Stimulated activated naive CD4-positive, alpha-beta T cell treated with Interleukin-2 at 50 U/mL for 16 hours (primary cell): Measurements from ENCODE around the gene FN1.

Source experiments
- DNase-seq: peaks from one replicate; lab custom pipeline; 2025; lab: John Stamatoyannopoulos, UW

The FN1 gene

DNA sequence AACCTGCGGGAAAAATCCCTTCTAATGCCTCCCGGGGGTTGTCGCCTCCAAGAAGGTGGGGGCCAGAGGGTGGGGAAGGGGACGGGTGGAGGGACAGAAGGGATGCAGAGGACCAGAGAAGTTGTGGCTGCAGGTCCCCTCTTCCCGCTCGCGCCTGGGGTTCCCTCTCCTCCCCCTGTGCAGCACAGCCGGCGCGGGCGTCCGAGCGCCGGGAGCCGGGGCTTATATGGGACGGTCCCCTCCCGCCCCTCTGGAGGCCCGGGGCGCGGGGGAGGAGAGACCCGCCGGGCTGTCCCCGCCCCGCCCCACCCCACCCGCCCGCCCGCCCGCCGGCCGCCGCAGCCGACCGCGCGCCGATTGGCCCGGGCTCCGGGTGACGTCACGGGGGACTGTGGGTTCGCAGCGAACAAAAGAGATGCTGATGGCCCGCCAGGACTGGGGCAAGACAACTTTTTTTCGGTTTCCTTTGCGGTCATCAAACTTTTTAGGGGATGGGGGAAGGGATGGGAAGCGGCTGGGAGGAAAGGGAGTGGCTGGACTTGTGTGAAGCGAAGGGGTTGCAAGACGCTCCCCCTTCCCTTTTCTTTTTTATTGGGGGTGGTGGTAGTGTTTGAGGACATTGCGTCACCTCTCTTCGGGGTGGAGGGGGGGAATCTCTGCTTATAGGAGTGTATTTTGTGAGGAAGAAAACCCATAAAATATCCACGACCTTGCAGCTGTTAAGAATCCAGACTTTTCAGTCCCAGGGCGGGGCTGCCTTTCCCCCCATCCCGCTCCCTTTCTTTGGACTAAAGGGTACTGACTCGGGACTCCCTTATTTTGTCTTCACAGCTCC lies at the start of gene FN1:
TSS of gene FN1 (minus strand) at position 199 of the 835 bp plus-strand sequence. CDS start 266 bp downstream, outside the sequence.
- peak; percentile 48 for DNase-seq

DNA sequence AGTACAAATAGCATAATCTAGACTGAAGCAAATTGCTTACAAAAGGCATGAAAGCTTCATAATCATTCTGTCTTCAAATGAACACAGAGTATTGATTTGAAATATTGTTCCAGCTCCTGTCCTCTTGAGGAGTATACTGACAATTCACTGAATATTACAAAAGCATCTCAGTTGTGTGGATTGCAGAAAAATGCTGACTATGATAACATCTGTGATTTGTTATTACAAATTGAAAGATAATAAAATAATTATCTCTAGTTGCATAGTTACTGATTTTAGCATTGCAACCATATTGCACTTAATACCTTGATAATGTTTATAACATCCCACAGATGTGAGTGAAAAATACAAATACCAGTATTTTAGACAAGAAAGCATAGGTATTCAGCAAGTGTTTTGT lies 49.2 kb upstream of the FN1 start:
- no peak for DNase-seq

DNA sequence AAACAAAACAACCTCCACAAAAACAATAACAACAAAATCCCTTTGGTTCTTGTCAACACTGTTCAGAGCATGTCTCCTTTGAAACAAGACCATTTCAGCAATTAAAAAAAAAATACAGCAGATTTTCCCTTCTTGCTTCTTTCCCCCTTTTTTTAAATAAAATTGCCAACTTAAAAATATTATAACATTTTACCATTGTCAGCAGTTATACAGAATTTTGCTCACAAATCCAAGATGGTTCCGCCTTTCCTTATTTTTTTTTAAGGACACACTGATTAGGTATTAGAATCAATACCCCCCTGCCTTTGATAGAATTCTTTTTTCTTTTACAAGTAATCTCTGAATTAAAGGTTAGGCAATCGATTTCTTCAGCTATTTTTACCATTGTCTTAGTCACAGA lies 48.7 kb upstream of the FN1 start:
- no peak for DNase-seq

DNA sequence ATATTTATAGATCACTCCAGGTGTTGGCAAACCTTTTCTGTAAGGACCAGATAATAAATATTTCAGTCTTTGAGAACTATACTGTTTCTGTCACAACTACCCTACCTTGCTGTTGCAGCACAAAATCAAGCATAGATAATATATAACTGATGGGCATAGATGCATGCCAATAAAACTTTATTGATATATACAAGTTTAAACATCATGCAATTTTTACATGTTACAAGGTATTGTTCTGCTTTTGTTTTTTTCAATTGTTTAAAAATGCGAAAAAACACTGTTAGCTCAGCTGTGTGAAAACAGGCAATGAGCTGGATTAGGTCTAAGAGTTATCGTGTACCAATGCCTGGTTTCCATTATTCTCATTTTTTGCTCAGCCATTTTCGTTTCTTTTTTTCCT lies 47.6 kb upstream of the FN1 start:
- no peak for DNase-seq

DNA sequence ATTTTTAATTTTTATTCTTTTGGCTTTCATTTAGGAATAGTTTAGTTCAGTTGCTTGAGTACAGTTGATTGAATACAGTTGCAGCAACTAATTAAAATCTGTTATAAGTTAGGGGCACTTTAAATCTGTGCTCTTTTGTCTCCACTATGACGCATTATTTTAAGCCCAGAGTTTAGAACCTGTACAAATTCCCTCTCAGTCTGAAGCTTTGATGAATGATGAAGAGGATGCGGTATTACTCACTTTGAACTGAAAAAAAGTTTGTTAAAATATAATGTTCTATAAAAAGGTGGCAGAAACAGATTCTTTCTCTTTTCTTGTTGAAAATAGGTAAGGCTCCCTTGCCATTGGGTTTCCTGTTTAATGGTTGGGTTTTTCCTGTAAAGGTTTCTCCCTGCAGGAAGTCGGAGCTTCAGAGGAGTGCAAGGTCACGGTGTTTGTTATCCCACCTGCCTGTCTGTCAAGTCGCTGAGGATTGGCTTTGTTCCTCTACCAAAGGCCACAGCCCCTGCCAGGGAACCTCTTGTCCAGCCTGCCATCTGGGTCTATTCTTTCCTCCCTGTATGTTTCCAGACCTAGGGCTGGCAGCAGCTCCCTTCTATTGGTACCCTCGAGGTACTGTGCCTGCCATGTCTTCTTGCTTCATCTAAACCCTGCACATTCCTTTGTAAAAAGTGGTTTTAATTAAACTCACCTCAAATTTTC lies 43.8 kb upstream of the FN1 start:
- no peak for DNase-seq

DNA sequence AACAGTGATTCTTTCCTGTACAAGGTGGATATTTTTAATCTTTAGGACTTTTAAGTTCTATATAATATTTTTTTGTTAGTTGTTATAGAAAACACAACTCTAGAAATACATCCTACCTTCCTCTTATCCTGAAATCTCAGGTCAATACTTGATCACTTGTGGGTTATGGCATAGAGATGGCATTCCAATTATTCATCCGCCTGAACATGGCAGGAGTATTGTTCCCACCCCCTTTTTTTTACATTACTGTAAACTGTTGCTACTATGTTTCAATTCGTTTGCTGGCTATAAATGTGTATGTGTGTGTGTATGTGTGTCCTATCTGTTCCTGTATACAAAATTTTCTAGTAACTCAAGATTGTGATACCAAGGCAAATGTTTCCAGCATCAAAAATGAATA lies 43.3 kb upstream of the FN1 start:
- no peak for DNase-seq

DNA sequence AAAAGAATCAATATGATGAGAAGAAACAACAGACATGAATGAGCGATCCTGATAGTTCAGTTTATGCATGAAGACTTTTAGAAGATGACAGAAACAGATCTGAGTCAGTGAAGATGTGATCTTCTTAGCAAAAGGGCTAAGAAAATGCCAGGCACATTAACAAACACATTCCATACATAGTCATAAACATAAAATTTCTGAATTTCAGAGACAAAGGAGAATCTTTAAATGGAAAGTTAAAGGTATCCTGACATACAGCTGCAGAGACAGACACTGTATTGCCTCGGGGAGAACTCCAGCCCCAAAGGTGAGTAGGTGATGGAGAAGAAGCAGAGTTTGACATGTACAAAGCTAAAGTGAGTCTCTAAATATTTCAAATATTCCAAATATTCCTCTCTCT lies 40.6 kb upstream of the FN1 start:
- DNase-seq = no peak

DNA sequence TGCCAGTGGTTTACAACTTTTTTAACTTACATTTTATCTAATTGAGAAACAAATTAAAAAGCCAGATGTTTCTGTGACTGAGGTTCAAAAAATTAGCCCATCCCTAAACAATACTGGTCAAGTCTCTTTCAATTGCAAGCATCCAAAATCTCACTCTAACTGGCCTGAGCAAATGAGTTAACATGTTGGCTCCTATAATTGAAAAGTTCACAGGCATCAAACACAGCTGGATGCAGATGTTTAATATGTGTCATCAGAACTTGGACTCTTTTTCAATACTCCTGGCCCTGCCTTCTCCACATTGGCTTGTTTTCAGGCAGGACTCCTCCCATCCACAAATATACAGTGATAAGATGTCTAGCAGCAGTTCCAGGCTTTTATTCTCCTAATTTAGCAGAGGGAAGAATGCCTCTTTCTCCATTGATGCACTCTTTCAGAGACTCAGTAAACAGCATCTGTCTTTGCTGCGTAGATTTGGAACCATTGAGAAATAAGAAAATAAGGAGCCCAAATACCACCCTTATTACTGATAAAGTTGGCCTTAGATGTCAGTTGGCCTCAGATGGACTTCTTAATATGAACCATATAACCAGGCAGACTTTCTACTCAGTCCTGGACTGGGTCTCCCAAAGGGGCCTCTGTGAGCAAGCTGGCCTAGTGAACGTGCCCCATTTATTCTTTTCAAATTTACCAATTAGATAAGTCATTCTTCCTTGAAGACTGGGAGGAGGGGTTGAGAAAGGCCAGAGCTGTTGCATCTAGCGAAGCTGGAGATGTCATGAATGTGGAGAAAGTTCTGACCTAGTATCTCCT lies 30.4 kb upstream of the FN1 start:
- DNase-seq = no peak

DNA sequence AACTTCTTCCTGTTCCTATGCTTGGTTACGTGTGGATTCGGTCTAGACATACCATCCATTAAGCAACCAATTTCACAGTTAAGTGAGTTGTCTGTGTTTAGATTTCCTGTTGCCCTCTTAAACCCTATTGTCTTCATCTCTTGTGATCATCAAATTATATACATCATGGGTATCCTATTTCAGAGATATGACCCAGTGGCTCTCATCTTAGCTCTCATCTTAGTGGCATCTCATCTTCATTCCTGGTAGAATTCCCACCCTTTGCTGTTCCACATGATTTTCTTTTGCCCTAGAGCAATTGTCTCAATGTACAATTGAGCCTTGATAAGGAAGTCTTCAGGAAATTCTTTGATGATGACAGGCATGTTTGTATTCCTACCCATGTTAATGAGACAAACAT lies 29.4 kb upstream of the FN1 start:
- no peak for DNase-seq

DNA sequence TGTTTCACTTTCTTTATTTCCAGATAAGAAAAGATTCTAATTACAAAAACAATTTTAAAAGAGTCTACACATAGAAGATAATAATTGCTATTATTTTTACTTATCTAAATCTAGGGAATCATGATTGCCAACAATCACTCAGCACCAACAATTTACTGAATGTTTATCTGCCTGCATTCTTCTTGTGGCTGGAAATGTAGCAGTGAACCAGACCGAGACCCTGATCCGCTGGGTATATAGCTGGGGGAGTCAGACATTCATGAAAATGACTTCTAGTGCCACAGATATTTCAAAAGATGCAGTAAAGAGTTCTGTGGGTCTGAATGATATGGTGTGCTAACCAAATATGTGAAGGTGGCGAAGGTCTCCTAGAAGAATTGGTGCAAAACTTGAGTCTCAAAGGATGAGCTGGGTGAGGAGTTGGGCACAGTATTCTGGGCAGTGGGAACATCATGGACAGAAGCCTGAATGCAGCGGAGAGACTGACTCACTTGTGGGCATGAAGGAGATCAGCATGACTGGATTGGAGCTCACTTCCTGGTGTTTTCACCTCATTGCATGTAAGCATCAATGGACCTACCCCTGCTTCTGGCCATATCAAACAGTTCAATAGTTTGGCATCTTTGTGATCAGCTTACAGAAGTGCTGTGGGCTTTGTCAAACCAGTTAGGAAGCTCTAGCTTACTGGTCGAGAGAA lies 26.1 kb upstream of the FN1 start:
- no peak for DNase-seq

DNA sequence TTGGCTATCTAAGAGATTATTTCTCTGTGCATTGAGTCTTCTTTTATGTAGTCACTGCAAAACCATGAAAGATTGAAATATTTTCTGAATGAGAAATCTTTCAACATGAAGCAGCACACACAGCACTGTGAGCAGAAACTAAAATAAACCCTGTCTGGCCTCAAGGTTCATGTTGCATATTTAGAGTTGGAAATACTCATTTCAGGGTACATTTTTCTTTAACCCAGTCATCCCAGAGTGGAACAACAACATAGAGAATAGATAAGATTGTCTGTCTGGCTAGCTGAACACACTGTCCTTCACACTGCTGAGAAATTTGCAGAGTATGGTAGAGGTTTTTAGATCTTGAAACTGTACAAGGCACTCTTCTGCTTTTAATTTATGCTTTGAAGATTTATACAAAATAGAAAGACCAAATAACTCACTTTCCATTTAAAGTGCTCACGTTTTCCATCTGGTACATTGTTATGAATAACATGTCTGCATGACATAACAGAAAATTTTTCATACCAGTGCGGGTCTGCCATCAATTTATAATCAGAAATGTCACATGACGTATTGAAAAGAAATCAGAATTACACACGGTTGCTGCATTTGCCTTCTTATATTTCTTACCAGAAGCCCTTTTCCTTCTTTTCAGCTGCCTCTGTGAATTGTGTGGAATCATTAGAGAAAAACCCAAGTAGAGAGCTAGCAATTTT lies 25.0 kb upstream of the FN1 start:
- no peak for DNase-seq

DNA sequence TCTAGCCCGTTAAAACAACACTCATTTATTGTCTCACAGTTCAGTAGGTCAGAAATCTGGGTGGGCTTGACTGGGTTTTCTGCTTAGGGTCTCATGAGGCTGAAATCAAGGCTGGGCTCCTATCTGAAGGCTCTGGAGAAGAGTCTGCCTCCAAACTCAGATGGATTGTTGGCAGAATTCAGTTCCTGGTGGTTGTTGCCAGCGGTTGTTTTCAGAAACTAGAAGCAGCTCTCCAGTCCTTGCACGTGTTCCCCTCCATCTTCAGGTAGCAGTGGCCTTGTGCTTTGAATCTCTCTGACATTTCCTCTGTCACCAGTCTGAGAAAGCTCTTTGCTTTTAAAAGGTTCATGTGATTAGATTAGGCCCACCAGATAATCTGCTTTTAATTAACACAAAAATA lies 20.1 kb upstream of the FN1 start:
- no peak for DNase-seq

DNA sequence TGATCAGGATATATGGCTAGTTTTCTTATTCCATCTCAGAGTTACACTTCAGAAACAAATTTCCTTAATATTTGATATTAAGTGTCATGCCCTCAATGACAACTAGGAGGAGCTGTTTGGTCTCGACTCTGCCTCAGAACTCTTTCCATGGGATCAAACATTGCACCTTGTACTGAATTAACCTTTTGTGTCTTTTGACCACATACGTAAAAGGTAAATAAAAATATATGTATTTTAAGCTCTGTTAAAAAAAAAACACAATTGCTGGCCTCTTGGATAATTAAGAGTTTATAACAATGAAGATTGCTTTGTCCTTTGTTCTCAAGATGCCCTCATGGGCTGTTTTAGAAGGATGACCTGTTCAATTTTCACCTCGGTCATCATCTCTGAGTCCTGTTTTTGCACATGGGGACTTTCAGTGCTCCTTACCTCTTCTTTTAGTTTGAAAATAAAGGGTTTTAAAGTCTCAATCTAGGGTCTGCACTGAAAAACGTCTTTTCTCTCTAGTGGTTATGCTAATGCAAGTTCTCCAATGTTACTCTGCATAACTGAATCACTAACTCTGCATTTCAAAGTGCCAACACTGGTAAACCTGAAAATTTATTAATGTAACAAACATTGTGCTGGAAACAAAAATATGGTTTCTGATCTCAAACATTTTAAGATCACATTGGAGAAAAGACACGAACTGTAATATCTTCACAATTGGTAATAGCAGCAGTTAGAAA lies 18.8 kb upstream of the FN1 start:
- no peak for DNase-seq

DNA sequence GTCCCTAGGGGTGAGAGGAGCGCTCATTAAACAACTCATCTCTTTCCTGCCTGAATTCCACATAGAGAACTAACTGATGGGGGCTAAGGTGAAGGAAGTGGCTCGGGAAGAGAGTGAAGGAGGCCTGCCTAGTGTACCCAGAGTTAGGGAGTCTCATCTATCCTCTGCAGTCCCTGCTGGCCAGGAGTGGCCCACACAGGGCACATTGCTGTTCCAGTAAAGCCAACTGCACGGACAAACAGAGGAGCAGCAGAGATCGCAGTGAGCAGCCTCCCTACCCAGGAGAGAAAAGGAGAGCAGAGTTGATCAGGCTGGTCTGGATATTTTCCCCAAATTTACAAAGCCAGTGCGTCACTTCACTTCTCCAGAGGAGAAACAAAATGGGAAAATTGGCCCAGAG lies 16.9 kb upstream of the FN1 start:
- DNase-seq = no peak

DNA sequence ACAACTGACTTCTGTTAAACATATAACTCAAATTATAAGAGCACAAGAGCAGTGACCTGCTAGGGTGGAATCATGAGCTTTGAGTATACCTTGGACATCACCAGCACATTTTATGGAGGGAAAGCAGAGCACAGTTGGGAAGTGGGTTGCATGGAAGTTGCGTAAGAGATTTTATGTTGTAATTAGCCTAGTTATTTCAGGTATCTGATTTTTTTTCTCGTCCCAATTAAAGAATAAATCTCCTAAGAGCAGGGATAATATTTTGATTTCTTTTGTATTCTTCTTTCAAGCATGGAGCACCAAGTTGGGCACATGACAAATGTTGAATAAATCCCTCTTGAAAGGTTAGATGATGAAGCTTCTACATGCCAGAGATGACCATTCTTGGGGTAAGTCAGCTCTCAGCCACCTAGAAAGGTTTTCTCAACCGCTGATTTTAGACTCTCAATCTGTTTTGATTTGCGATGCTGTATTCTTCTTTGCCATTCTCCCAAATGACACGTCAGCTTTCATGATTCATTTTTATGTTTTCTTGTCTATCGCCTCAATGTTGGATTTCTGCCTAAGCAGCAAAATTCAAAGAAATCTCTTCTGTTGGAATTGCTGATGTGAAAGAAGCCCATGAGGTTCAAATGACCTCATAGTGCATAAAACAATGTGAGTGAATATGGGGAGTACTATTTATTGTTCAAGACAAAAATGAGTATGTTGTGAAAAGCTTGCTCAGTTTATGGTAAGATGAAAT lies 15.3 kb upstream of the FN1 start:
- DNase-seq = no peak

DNA sequence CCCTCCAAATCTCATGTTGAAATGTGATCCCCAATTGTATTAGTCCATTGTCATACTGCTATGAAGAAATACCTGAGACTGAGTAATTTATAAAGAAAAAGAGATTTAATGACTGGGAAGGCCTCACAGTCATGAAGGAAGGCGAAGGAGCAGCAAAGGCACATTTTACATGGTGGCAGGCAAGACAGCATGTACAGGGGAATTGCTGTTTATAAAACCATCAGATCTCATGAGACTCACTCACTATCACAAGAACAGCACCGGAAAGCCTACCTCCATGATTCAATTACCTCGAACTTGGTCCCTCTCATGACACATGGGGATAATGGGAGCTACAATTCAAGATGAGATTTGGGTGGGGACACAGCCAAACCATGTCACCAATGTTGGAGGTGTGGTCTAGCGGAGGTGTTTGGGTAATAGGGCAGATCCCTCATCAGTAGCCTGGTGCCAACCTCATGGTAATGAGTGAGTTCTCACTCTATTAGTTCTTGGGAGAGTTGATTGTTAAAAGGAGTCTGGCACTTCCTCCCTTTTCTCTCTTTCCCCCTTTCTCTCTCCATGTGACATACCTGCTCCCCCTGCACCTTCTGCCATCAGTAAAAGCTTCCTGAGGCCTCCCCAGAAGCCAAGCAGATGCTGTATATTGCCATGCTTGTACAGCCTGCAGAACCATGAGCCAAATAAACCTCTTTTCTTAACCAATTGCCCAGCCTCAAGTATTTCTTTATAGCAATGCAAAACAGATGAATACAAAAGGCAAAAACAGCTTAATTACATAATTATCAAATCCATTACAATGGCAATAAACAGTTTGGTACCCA lies 14.5 kb upstream of the FN1 start:
- no peak for DNase-seq

DNA sequence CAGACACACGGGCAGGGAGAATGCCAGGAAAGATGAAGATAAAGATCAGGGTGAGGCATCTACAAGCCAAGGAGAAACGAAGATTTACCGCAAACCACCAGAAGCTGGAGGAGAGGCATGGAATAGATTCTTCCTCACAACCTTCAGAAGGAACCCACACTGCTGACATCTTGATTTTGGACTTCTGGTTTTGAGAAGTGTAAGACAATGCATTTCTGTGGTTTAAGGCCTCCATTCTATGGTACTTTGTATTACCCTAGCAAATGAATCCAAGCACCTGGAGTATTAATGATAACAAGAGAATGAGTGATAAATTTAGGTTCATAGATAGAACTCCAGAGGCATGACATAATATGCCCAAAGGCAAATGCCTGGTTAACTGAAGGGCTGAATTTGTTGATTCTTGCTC lies 11.8 kb upstream of the FN1 start:
- no peak for DNase-seq

DNA sequence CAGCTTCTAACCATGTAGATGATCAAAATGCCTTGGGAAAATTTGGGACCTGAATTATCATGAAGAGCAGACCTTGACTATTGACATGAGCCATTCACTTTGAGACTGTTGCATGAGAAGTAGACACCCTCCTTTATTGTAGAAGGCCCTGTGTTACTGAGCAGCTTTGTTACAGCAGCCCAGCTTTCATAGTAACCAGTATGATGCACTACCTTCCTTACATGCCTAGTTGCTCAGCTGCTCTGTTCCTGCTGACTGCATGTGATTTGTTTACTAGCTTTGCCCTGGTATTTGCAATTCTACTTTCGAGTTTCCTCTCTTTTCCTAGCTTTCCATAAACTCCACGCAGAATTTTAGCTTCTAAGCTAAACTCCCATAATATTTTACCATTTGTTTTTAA lies 11.2 kb upstream of the FN1 start:
- DNase-seq = no peak

DNA sequence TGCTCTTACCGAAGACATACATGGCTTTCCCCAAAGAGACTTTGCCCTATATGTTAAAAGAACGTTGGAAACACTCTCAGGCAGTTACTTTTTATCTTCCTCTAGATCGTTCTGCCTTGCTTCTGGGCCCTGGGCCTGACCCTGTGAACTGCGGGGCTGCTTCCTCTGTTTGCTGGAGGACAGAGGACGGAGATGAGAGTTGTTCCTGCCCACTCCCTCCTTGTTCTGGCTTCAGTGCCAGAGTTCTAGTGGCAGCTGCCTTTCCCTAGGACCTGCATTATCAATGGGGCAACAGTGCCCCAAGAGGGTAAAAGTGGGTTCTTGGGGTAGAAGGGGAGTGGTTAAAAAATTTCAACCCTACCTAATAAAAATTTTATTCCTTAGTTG lies 6.5 kb upstream of the FN1 start:
- DNase-seq = no peak
